Astrocyte (in vitro differentiated cells and primary cell): ENCODE measurements around the gene EVA1B.

Source experiments
- CTCF ChIP-seq: IDR thresholded peaks from 2 replicates; pipeline ENCODE4 v1.5.1; 2011; ENCODE audit warnings: low read depth, mild to moderate bottlenecking, inconsistent platforms, low read length, moderate library complexity; ENCODE audit not compliant: insufficient read depth
- EZH2 ChIP-seq: IDR thresholded peaks from 2 replicates; pipeline ENCODE4 v1.6.1; 2012; ENCODE audit warnings: mild to moderate bottlenecking, low read length, inconsistent platforms; ENCODE audit not compliant: insufficient read depth

GRCh38 chr1:36305915-36306209 lies 17.6 kb downstream of the EVA1B start:
- no peak for TF ChIP-seq CTCF
- TF ChIP-seq EZH2: no peak
